K562 (cell line): ENCODE data around the gene SAMD11. TPM values are rescaled to one million over a fixed set of nuclear protein-coding genes. Genes with fewer than 3 reads are reported as not detected.

ENCODE experiments used
- ATAC-seq: fragments of 200-7000 bp; cut with Tn5 transposase; 3 replicates; pipeline ENCODE4 v1.9.1; 2020; ENCODE audit warnings: moderate library complexity
- BruUV-seq: library from RNA; stranded (reverse); fragments of 400-500 nt; replicated peaks from 2 replicates; lab custom pipeline; 2021; lab: Mats Ljungman, UMichigan
- CTCF ChIA-PET: fragments of 300-600 bp; formaldehyde crosslinking; extraction: SDS; loops from one replicate; lab custom pipeline; 2021; ENCODE audit warnings: low intra/inter-chr PET ratio; lab: Yijun Ruan, JAX
- POLR2A ChIA-PET: fragments of 300-600, 350-650 bp; sonication (Branson Sonifier 250); formaldehyde crosslinking; extraction: SDS; loops from one replicate; lab custom pipeline; 2021; ENCODE audit warnings: antibody characterized with exemption, inconsistent platforms; lab: Yijun Ruan, JAX
- DNase-seq, 4 experiments: peaks; one replicate each; pipeline versions ENCODE4 v3.0.0 to v3.0.0-alpha.2; 2011 to 2018; ENCODE audit warnings: low spot score in 3 of 4, mixed read lengths in 3 of 4; ENCODE audit errors: extremely low read depth in 1 of 4
- FAIRE-seq: peaks from 2 replicates; lab custom pipeline; 2011; peaks lifted over from hg19 to GRCh38; lab: Jason Lieb, UNC
- H2AFZ ChIP-seq: 2 replicates; pipeline ENCODE4 v1.6.0; 2011; ENCODE audit warnings: low read depth, low read length, control low read depth, inconsistent platforms
- H3K27ac ChIP-seq: fragments of 200-600 bp; 3 replicates; pipeline ENCODE4 v1.8.0; 2011; ENCODE audit warnings: low read depth, mild to moderate bottlenecking, control low read depth, inconsistent platforms, low read length, moderate library complexity, mixed read lengths; ENCODE audit errors: extremely low read depth
- H3K27me3 ChIP-seq, 2 experiments: fragments of 300-600 bp in 1 of 2; 2 replicates in 1 of 2; 3 replicates in 1 of 2; pipeline versions ENCODE4 v1.6.0 to v1.8.0; 2011; ENCODE audit warnings: inconsistent platforms in 2 of 2, low read length in 2 of 2, mild to moderate bottlenecking in 1 of 2, mixed read lengths in 1 of 2, moderate library complexity in 1 of 2; ENCODE audit not compliant: control insufficient read depth in 2 of 2, insufficient read depth in 2 of 2
- H3K36me3 ChIP-seq: fragments of 300-600 bp; 3 replicates; pipeline ENCODE4 v1.8.0; 2011; ENCODE audit warnings: mild to moderate bottlenecking, low read length, inconsistent platforms; ENCODE audit not compliant: control insufficient read depth, insufficient read depth
- H3K4me1 ChIP-seq, 2 experiments: fragments of 200-600 bp in 1 of 2; replicated peaks in 1 of 2; 2 replicates in 1 of 2; 3 replicates in 1 of 2; pipeline versions ENCODE4 v1.5.1 to v1.8.0; 2011; ENCODE audit warnings: inconsistent platforms in 2 of 2, low read length in 2 of 2, mild to moderate bottlenecking in 1 of 2, mixed read lengths in 1 of 2, moderate library complexity in 1 of 2; ENCODE audit not compliant: control insufficient read depth in 2 of 2, insufficient read depth in 2 of 2
- H3K4me2 ChIP-seq: 2 replicates; pipeline ENCODE4 v1.6.1; 2011; ENCODE audit warnings: low read length, control low read depth, inconsistent platforms, mixed read lengths; ENCODE audit not compliant: insufficient read depth
- H3K4me3 ChIP-seq: fragments of 200-600 bp; sonication (generic), shearing (Covaris generic); 2 replicates; pipeline ENCODE4 v1.5.1; 2016; ENCODE audit warnings: control low read depth, inconsistent platforms
- H3K79me2 ChIP-seq: fragments of 200-600 bp; 3 replicates; pipeline ENCODE4 v1.8.0; 2011; ENCODE audit warnings: low read length, inconsistent platforms; ENCODE audit not compliant: control insufficient read depth, insufficient read depth
- H3K9ac ChIP-seq, 2 experiments: 2 replicates each; pipeline versions ENCODE4 v1.6.0 to v1.6.1; 2011; ENCODE audit warnings: low read depth in 2 of 2, low read length in 2 of 2, control low read depth in 1 of 2, inconsistent platforms in 1 of 2, mild to moderate bottlenecking in 1 of 2, mixed read lengths in 1 of 2; ENCODE audit not compliant: insufficient read depth in 1 of 2
- H3K9me1 ChIP-seq: one replicate; pipeline ENCODE4 v1.6.0; 2011; ENCODE audit warnings: inconsistent platforms, mild to moderate bottlenecking, low read length, moderate library complexity; ENCODE audit not compliant: control insufficient read depth, insufficient read depth
- H3K9me3 ChIP-seq: replicated peaks from 2 replicates; pipeline ENCODE4 v1.5.1; 2011; ENCODE audit warnings: low read depth, low read length, inconsistent platforms; ENCODE audit not compliant: control insufficient read depth, insufficient read depth
- H4K20me1 ChIP-seq: replicated peaks from 2 replicates; pipeline ENCODE4 v1.6.1; 2011; ENCODE audit warnings: low read length, inconsistent platforms, mixed read lengths; ENCODE audit not compliant: control insufficient read depth, insufficient read depth
- DMBX1 ChIP-seq: fragments of 250-450 bp; sonication (Bioruptor Pico); IDR thresholded peaks from 2 replicates; pipeline ENCODE4 v1.8.0; 2022; ENCODE audit warnings: inconsistent platforms, mild to moderate bottlenecking, moderate library complexity, borderline replicate concordance
- NR2C1 ChIP-seq, 2 experiments: fragments of 450-650 bp; IDR thresholded peaks; 2 replicates each; pipeline ENCODE4 v1.6.1; 2017; ENCODE audit warnings: mild to moderate bottlenecking in 2 of 2, antibody characterized with exemption in 1 of 2, inconsistent platforms in 1 of 2, missing compliant biosample characterization in 1 of 2, missing genetic modification characterization in 1 of 2
- RBFOX2 ChIP-seq: fragments of 200-400 bp; formaldehyde crosslinking; IDR thresholded peaks from 2 replicates; pipeline ENCODE4 v1.6.1; 2017; ENCODE audit warnings: low read depth, mild to moderate bottlenecking, low read length, moderate library complexity
- SMARCA5 ChIP-seq: fragments of 450-650 bp; IDR thresholded peaks from 2 replicates; pipeline ENCODE4 v1.6.1; 2016
- ZBTB7A ChIP-seq: IDR thresholded peaks from 2 replicates; pipeline ENCODE4 v1.6.1; 2011; ENCODE audit warnings: low read depth, mild to moderate bottlenecking, low read length, moderate library complexity, borderline replicate concordance; ENCODE audit not compliant: control insufficient read depth
- ZNF407 ChIP-seq: fragments of 450-650 bp; IDR thresholded peaks from 2 replicates; pipeline ENCODE4 v1.6.1; 2016; ENCODE audit warnings: low read depth
- WGBS: fragments of 100-300 bp; shearing (Covaris generic); methylation state at CpG from one replicate; pipeline ENCODE4 v1.1.6; 2016; ENCODE audit warnings: low coverage, mixed read lengths; ENCODE audit not compliant: insufficient coverage; ENCODE audit errors: missing lambda C conversion rate; 5-methylcytosine and 5-hydroxymethylcytosine counted together
- in situ Hi-C: fragments of 300-500 bp; cut with MboI; formaldehyde crosslinking; loops from 4 replicates; pipeline ENCODE4 v1.15.0; 2018; ENCODE audit warnings: inconsistent platforms, mixed read lengths
- intact Hi-C: fragments of 100-400 bp; cut with micrococcal nuclease; formaldehyde crosslinking; loops from 2 replicates; pipeline ENCODE4 v1.14.2; 2022
- polyA plus RNA-seq, 8 experiments: library from polyadenylated mRNA; depleted of rRNA in 4 of 8; stranded (reverse) in 5 of 8; unstranded in 3 of 8; fragments of >200 nt; fragmentation: Nextera tagmentation in 2 of 8; fragmentation: Illumina TruSeq in 1 of 8; extraction: Ambion mirVana in 2 of 8; extraction: Trizol in 1 of 8; gene quantifications; 2 replicates each; pipeline versions ENCODE4 v1.2.1 to v1.2.3, GENCODE V29; 2011 to 2014; ENCODE audit warnings: inconsistent platforms in 1 of 8, missing spikeins in 1 of 8
- total RNA-seq, 7 experiments: library from RNA; depleted of rRNA in 6 of 7; stranded (reverse); fragments of >200 nt in 6 of 7; fragmentation: Illumina TruSeq in 2 of 7; extraction: Trizol in 2 of 7; gene quantifications; 2 replicates each; pipeline versions ENCODE4 v1.2.1 to v1.2.3, GENCODE V29; 2011 to 2021; ENCODE audit warnings: low replicate concordance in 1 of 7

The SAMD11 gene
- total and polyA plus RNA-seq, 9 of the 15 experiments (the other 6 are each of a cell fraction or from before 2014, with no cell fraction given): 0.07 to 0.82 (median 0.11) TPM; not detected in 2

GRCh38 chr1:993379-993995 is 69.8 kb downstream of the SAMD11 start:
- Histone ChIP-seq H3K36me3 (no peaks in the 10 kb centered on the region), H3K9ac (no peak overlapping the region; a peak in 1 of 4 replicates), H3K9me3 (no peaks in the 10 kb centered on the region), H4K20me1 (peaks cover 9% of the 10 kb centered on the region; the same call in 1 of the 2 replicates), H2AFZ (no peak overlapping the region), H3K27ac (no peak overlapping the region), H3K79me2 (no peaks in the 10 kb centered on the region), H3K4me3 (no peak overlapping the region), H3K27me3 (peaks cover 10 to 18% of the 10 kb centered on the region in 2 experiments; a peak in 4 of 5 replicates), H3K9me1 (no peaks in the 10 kb centered on the region), H3K4me1 (peaks cover 0 to 35% of the 10 kb centered on the region in 2 experiments; a peak in 3 of 5 replicates), H3K4me2 (no peak overlapping the region)
- no peak for FAIRE-seq
- 12% methylated on average over 14 of the region's 15 CpGs for whole genome bisulfite sequencing
- no TSS peak for BruUV-seq
- TF ChIP-seq NR2C1 (IDR thresholded peaks at IDR 0.05): no peak
- TF ChIP-seq NR2C1 (tag; IDR thresholded peaks at IDR 0.05): no peak
- no peak for TF ChIP-seq SMARCA5
- 0 out of 2 replicates have a peak, but pooled peaks have one; percentile 20 for TF ChIP-seq ZBTB7A
- no peak for TF ChIP-seq RBFOX2
- TF ChIP-seq DMBX1 (CRISPR knock-in tag): no peak
- TF ChIP-seq ZNF407: no peak
- intact Hi-C loops: no loop called here
- no peak for ATAC-seq
- POLR2A ChIA-PET: interaction anchor here (1.1 to 1.4 kb wide), 2 partner anchors 12 to 13 kb away, joined by 4 to 7 read pairs; partner anchors contain the start of gene PERM1
- in situ Hi-C loops: no loop called here
- DNase-seq: no peak
- CTCF ChIA-PET: interaction anchor here (0.9 kb wide), 1 partner anchor 9 kb away, joined by 3 read pairs; no protein-coding TSS in a partner anchor
